ENCODE results near the gene PIP4K2A. TPM values are rescaled to one million over a fixed set of nuclear protein-coding genes. Genes with fewer than 3 reads are reported as not detected.

PIP4K2A gene
- total RNA-seq, 1 donor from 2014 or later: 22.4 TPM

DNA sequence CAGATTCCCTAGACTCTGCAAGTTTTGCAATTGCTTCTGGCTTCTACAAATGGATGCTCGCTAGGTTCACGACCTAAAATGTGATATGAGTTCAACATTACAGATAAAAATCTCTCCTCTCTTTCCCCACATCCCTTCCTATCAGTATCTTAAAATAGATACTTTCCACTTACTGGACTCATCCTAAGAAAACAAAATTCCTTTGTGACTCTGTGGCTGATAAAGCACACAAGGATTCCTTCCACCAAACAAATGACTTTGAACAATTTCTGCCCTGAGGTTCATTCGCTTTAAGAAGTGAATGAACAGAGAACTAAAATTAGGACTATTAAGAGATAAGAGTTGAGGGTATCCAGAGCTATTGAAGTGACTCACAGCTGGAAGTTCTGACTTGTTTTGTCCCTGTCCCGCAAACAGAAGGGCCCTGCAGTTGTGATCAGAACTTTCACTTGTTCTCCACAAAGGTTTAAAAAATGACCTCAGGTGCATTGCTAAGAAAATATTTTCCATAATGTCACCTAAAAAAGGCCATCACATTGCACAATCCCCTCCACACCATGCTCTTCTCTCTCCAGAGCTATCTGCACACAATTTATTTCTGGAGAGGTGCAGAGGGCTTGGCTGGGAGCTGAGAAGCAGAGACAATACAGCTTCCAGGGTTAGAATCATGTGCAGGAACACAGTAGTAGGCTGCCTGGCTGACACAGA is 96.1 kb downstream of the PIP4K2A start:
- peaks cover 1% of the 10 kb centered on the region for H3K36me3 Mint-ChIP-seq (ENCODE audit: insufficient read depth)
- no peak for DNase-seq (ENCODE audit: low spot score, unreplicated experiment)
- H3K4me1 Mint-ChIP-seq (ENCODE audit: low read depth): peaks cover 27% of the 10 kb centered on the region
- TF ChIP-seq, protein P1, sequence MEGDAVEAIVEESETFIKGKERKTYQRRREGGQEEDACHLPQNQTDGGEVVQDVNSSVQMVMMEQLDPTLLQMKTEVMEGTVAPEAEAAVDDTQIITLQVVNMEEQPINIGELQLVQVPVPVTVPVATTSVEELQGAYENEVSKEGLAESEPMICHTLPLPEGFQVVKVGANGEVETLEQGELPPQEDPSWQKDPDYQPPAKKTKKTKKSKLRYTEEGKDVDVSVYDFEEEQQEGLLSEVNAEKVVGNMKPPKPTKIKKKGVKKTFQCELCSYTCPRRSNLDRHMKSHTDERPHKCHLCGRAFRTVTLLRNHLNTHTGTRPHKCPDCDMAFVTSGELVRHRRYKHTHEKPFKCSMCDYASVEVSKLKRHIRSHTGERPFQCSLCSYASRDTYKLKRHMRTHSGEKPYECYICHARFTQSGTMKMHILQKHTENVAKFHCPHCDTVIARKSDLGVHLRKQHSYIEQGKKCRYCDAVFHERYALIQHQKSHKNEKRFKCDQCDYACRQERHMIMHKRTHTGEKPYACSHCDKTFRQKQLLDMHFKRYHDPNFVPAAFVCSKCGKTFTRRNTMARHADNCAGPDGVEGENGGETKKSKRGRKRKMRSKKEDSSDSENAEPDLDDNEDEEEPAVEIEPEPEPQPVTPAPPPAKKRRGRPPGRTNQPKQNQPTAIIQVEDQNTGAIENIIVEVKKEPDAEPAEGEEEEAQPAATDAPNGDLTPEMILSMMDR (IDR thresholded peaks at IDR 0.05; ENCODE audit: unreplicated experiment): no peak
- H3K27me3 Mint-ChIP-seq: no peaks in the 10 kb centered on the region
- H3K27ac Mint-ChIP-seq: no peak overlapping the region
- H3K9me3 Mint-ChIP-seq (ENCODE audit: low read depth): no peaks in the 10 kb centered on the region
- H3K4me3 Mint-ChIP-seq (ENCODE audit: low read depth): no peak overlapping the region

DNA sequence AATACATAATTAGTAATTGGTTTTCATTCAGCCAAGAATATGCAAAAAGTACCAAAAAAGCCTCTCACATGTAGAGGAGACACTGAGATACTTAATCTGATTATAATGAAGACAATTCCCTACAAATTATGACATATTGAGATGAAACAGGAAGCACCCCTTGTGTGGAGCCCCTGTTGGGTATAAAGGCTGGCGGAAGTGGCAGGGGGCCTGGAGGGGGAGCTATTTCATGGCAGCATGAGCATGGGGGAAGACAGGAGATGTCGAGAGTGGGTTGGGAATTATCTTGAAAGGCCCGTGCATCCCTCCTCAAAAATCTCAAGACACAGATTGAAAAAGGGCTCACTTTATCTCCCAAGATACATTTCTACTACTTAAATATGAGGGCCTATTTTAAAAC is 96.9 kb downstream of the PIP4K2A start:
- peaks cover 28% of the 10 kb centered on the region for H3K4me1 Mint-ChIP-seq (ENCODE audit: low read depth)
- H3K27ac Mint-ChIP-seq: no peak overlapping the region
- H3K36me3 Mint-ChIP-seq (ENCODE audit: insufficient read depth): peaks cover 1% of the 10 kb centered on the region
- no peak for DNase-seq (ENCODE audit: low spot score, unreplicated experiment)
- TF ChIP-seq, protein P1 (IDR thresholded peaks at IDR 0.05; ENCODE audit: unreplicated experiment): no peak
- no peaks in the 10 kb centered on the region for H3K27me3 Mint-ChIP-seq
- no peaks in the 10 kb centered on the region for H3K9me3 Mint-ChIP-seq (ENCODE audit: low read depth)
- no peak overlapping the region for H3K4me3 Mint-ChIP-seq (ENCODE audit: low read depth)

DNA sequence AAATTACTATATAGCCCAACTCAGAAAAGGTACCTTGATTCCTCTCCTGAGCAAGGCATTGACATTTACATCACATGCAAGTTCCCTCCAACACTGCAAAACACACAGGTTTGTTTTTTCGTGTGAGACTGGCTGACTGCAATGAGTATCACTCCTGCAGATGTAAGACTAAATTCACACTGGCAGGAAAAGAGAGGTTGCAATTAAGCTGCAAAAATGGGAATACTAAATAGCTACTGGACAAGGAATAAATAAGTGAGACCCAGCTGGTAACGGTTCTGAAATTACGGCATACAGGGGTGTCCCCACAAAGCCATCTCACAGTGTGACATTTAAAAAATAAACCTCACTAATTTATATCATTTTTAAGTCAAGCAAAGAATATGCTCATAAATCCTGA is 97.3 kb downstream of the PIP4K2A start:
- Mint-ChIP-seq H3K36me3 (ENCODE audit: insufficient read depth) (peaks cover 1% of the 10 kb centered on the region), H3K27me3 (no peaks in the 10 kb centered on the region), H3K4me1 (ENCODE audit: low read depth) (peaks cover 28% of the 10 kb centered on the region), H3K4me3 (ENCODE audit: low read depth) (no peak overlapping the region), H3K27ac (no peak overlapping the region), H3K9me3 (ENCODE audit: low read depth) (no peaks in the 10 kb centered on the region)
- TF ChIP-seq, protein P1 (IDR thresholded peaks at IDR 0.05; ENCODE audit: unreplicated experiment): no peak
- DNase-seq (ENCODE audit: low spot score, unreplicated experiment): no peak

DNA sequence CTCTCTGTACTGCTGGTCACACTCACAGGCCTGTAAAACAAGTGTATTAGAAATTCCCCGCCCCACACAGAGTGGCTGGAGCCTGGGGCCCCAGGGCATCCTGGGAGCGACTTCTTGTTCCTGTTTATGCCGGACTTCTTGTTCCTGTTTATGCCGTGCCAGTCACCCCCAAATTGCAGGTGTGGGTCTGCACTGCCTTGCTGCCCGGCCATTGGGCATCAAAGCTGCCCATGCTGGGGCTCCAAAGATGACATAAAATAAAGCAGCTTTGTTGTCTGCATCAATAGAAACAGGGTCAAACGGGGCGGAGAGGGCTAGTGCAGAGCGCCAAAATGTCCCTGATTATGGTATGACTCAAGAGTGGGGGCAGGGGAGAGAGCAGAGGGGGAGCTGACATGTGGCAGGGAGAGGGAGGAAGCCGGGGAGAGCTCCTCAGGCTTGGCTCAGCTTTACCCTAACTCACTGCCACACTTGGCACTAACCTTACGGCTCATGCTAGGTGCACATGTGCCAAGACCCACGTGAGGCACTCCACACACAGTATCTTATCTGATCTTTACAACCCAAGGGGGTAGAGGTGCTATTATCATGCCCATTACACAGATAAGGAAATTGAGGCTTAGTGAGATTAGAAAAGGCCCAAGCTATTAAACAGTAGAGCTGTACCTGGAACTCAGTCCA is 98.4 kb downstream of the PIP4K2A start:
- no peak overlapping the region for H3K27ac Mint-ChIP-seq
- no peaks in the 10 kb centered on the region for H3K36me3 Mint-ChIP-seq (ENCODE audit: insufficient read depth)
- H3K4me1 Mint-ChIP-seq (ENCODE audit: low read depth): peaks cover 28% of the 10 kb centered on the region
- no peaks in the 10 kb centered on the region for H3K27me3 Mint-ChIP-seq
- no peak overlapping the region for H3K4me3 Mint-ChIP-seq (ENCODE audit: low read depth)
- H3K9me3 Mint-ChIP-seq (ENCODE audit: low read depth): no peaks in the 10 kb centered on the region
- no peak for DNase-seq (ENCODE audit: low spot score, unreplicated experiment)
- TF ChIP-seq, protein P1 (IDR thresholded peaks at IDR 0.05; ENCODE audit: unreplicated experiment): no peak

DNA sequence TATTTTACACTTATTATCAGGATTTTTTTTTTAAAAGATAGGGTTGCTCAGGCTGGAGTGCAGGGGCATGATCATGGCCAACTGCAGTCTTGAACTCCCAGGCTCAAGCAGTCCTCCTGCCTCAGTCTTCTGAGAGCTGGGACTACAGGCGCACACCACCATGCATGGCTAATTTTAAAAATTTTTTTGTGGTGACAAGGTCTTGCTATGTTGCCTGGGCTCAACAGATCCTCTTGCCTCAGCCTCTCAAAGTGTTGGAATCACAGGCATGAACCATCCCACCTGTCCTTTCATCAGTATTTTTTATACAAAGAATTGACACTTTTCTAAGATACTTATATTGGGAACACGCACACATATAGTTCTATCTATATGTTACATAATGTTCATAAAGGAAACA is 99.3 kb downstream of the PIP4K2A start:
- H3K36me3 Mint-ChIP-seq (ENCODE audit: insufficient read depth): peaks cover 2% of the 10 kb centered on the region
- H3K27ac Mint-ChIP-seq: no peak overlapping the region
- no peak for DNase-seq (ENCODE audit: low spot score, unreplicated experiment)
- no peaks in the 10 kb centered on the region for H3K9me3 Mint-ChIP-seq (ENCODE audit: low read depth)
- H3K4me1 Mint-ChIP-seq (ENCODE audit: low read depth): peaks cover 28% of the 10 kb centered on the region
- no peaks in the 10 kb centered on the region for H3K27me3 Mint-ChIP-seq
- H3K4me3 Mint-ChIP-seq (ENCODE audit: low read depth): no peak overlapping the region
- TF ChIP-seq, protein P1 (IDR thresholded peaks at IDR 0.05; ENCODE audit: unreplicated experiment): no peak
